Measurements from ENCODE around the gene LPA. TPM values are rescaled to one million over a fixed set of nuclear protein-coding genes. Genes with fewer than 3 reads are reported as not detected.

LPA gene
- total and polyA plus RNA-seq, 2 of the 8 experiments (the other 6 are each of a cell fraction or from before 2014, with no cell fraction given) = 0.39 TPM; not detected in 1

DNA sequence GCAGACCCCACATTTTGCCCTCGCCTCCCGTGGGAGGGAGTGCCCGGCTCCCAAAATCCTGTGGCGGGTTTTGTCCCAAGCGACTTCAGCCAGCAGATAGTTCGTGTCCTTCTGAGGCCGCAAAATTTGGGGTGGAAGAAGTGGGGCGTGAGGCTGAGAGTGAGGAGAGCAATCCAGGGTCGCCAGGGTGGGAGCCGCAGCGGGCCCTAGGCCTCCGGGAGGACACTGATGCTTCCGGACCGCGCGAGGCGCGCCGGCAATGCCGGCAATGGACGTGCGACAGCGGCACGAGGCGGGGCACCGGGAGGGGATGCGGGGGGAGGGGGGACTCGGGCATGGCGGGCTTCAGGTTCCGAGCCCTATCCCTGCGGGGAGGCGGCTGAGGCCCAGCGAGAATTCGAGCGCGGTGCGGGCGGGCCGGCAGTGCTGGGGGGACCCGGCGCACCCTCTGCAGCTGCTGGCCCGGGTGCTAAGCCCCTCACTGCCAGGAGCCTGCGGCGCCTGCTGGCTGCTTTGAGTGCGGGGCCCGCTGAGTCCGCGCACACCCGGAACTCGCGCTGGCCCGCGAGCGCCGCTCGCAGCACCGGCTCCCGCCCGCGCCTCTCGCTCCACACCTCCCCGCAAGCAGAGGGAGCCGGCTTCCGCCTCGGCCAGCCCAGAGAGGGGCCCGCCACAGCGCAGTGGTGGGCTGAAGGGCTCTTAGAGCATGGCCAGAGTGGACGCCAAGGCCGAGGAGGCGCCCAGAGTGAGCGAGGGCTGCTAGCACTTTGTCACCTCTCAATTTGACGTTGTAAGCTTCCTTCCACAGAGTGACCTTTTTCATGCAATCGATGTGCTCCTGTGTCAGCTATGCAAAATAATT lies 143.8 kb downstream of the LPA start (continued):
- TF ChIP-seq, protein P1, sequence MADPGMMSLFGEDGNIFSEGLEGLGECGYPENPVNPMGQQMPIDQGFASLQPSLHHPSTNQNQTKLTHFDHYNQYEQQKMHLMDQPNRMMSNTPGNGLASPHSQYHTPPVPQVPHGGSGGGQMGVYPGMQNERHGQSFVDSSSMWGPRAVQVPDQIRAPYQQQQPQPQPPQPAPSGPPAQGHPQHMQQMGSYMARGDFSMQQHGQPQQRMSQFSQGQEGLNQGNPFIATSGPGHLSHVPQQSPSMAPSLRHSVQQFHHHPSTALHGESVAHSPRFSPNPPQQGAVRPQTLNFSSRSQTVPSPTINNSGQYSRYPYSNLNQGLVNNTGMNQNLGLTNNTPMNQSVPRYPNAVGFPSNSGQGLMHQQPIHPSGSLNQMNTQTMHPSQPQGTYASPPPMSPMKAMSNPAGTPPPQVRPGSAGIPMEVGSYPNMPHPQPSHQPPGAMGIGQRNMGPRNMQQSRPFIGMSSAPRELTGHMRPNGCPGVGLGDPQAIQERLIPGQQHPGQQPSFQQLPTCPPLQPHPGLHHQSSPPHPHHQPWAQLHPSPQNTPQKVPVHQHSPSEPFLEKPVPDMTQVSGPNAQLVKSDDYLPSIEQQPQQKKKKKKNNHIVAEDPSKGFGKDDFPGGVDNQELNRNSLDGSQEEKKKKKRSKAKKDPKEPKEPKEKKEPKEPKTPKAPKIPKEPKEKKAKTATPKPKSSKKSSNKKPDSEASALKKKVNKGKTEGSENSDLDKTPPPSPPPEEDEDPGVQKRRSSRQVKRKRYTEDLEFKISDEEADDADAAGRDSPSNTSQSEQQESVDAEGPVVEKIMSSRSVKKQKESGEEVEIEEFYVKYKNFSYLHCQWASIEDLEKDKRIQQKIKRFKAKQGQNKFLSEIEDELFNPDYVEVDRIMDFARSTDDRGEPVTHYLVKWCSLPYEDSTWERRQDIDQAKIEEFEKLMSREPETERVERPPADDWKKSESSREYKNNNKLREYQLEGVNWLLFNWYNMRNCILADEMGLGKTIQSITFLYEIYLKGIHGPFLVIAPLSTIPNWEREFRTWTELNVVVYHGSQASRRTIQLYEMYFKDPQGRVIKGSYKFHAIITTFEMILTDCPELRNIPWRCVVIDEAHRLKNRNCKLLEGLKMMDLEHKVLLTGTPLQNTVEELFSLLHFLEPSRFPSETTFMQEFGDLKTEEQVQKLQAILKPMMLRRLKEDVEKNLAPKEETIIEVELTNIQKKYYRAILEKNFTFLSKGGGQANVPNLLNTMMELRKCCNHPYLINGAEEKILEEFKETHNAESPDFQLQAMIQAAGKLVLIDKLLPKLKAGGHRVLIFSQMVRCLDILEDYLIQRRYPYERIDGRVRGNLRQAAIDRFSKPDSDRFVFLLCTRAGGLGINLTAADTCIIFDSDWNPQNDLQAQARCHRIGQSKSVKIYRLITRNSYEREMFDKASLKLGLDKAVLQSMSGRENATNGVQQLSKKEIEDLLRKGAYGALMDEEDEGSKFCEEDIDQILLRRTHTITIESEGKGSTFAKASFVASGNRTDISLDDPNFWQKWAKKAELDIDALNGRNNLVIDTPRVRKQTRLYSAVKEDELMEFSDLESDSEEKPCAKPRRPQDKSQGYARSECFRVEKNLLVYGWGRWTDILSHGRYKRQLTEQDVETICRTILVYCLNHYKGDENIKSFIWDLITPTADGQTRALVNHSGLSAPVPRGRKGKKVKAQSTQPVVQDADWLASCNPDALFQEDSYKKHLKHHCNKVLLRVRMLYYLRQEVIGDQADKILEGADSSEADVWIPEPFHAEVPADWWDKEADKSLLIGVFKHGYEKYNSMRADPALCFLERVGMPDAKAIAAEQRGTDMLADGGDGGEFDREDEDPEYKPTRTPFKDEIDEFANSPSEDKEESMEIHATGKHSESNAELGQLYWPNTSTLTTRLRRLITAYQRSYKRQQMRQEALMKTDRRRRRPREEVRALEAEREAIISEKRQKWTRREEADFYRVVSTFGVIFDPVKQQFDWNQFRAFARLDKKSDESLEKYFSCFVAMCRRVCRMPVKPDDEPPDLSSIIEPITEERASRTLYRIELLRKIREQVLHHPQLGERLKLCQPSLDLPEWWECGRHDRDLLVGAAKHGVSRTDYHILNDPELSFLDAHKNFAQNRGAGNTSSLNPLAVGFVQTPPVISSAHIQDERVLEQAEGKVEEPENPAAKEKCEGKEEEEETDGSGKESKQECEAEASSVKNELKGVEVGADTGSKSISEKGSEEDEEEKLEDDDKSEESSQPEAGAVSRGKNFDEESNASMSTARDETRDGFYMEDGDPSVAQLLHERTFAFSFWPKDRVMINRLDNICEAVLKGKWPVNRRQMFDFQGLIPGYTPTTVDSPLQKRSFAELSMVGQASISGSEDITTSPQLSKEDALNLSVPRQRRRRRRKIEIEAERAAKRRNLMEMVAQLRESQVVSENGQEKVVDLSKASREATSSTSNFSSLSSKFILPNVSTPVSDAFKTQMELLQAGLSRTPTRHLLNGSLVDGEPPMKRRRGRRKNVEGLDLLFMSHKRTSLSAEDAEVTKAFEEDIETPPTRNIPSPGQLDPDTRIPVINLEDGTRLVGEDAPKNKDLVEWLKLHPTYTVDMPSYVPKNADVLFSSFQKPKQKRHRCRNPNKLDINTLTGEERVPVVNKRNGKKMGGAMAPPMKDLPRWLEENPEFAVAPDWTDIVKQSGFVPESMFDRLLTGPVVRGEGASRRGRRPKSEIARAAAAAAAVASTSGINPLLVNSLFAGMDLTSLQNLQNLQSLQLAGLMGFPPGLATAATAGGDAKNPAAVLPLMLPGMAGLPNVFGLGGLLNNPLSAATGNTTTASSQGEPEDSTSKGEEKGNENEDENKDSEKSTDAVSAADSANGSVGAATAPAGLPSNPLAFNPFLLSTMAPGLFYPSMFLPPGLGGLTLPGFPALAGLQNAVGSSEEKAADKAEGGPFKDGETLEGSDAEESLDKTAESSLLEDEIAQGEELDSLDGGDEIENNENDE (IDR thresholded peaks at IDR 0.05; ENCODE audit: insufficient replicate concordance, low read length) = no peak
- TF ChIP-seq CBX8 (IDR thresholded peaks at IDR 0.05; ENCODE audit: borderline replicate concordance, low read depth, low read length) = no peak
- TF ChIP-seq ATF3 (IDR thresholded peaks at IDR 0.05; ENCODE audit: insufficient read depth, low read depth, low read length) = no peak
- peak; percentile 53; the same call in 1 of the 2 replicates for TF ChIP-seq SUZ12 (IDR thresholded peaks at IDR 0.05; ENCODE audit: low read length)
- 0 out of 2 replicates have a peak, but pooled peaks have one; percentile 28 for TF ChIP-seq TBP (IDR thresholded peaks at IDR 0.05; ENCODE audit: low read depth, low read length)
- TF ChIP-seq ATF2 (IDR thresholded peaks at IDR 0.05; ENCODE audit: low read length) = no peak
- no peak for TF ChIP-seq CEBPB (IDR thresholded peaks at IDR 0.05; ENCODE audit: low read depth, low read length)
